Measurements from ENCODE around the gene MS4A4E. TPM values are rescaled to one million over a fixed set of nuclear protein-coding genes. Genes with fewer than 3 reads are reported as not detected.

Gene MS4A4E
- total and polyA plus RNA-seq, 2 donors: 0.24 to 1.9 TPM

GRCh38 chr11:60169264-60169915, 73.5 kb downstream of the MS4A4E start:
- Histone ChIP-seq H3K9me3 (ENCODE audit: control insufficient read depth in 2 of 2, insufficient read depth in 1 of 2, low read length in 1 of 2) (peaks cover 3 to 16% of the 10 kb centered on the region in 2 donors), H3K36me3 (ENCODE audit: control insufficient read depth in 2 of 2, insufficient read depth in 2 of 2, low read length in 1 of 2) (no peaks in the 10 kb centered on the region), H3K4me1 (ENCODE audit: control insufficient read depth in 2 of 2, insufficient read depth in 2 of 2, low read length in 2 of 2) (no peaks in the 10 kb centered on the region), H3K4me3 (ENCODE audit: low read length in 2 of 2) (no peak overlapping the region), H3K27me3 (ENCODE audit: control insufficient read depth in 2 of 2, insufficient read depth in 1 of 2, low read length in 1 of 2) (no peaks in the 10 kb centered on the region), H3K27ac (ENCODE audit: low read depth in 1 of 2, low read length in 1 of 2) (no peak overlapping the region)
- DNase-seq (ENCODE audit: low read depth in 6 of 9, low spot score in 9 of 9): peak in 6 of 9 donors; percentile 4 to 31 (median 10)
- WGBS: 93% methylated on average over 6 of the region's 6 CpGs

GRCh38 chr11:60168306-60168705, 74.6 kb downstream of the MS4A4E start:
- WGBS: 95% methylated on average over 6 of the region's 6 CpGs
- H3K4me3 ChIP-seq (ENCODE audit: low read length in 2 of 2): no peak overlapping the region
- peaks cover 3 to 16% of the 10 kb centered on the region in 2 donors for H3K9me3 ChIP-seq (ENCODE audit: control insufficient read depth in 2 of 2, insufficient read depth in 1 of 2, low read length in 1 of 2)
- no peaks in the 10 kb centered on the region for H3K36me3 ChIP-seq (ENCODE audit: control insufficient read depth in 2 of 2, insufficient read depth in 2 of 2, low read length in 1 of 2)
- no peak overlapping the region for H3K27ac ChIP-seq (ENCODE audit: low read depth in 1 of 2, low read length in 1 of 2)
- no peaks in the 10 kb centered on the region for H3K27me3 ChIP-seq (ENCODE audit: control insufficient read depth in 2 of 2, insufficient read depth in 1 of 2, low read length in 1 of 2)
- H3K4me1 ChIP-seq (ENCODE audit: control insufficient read depth in 2 of 2, insufficient read depth in 2 of 2, low read length in 2 of 2): no peaks in the 10 kb centered on the region
- no peak for DNase-seq (ENCODE audit: low read depth in 6 of 9, low spot score in 9 of 9)

- no peak overlapping the region for H3K4me3 ChIP-seq (ENCODE audit: low read length in 2 of 2)
- no peak for DNase-seq (ENCODE audit: low read depth in 6 of 9, low spot score in 9 of 9)
- no peaks in the 10 kb centered on the region for H3K4me1 ChIP-seq (ENCODE audit: control insufficient read depth in 2 of 2, insufficient read depth in 2 of 2, low read length in 2 of 2)
- no peak overlapping the region for H3K27ac ChIP-seq (ENCODE audit: low read depth in 1 of 2, low read length in 1 of 2)
- H3K9me3 ChIP-seq (ENCODE audit: control insufficient read depth in 2 of 2, insufficient read depth in 1 of 2, low read length in 1 of 2): peaks cover 3 to 16% of the 10 kb centered on the region in 2 donors
- no peaks in the 10 kb centered on the region for H3K36me3 ChIP-seq (ENCODE audit: control insufficient read depth in 2 of 2, insufficient read depth in 2 of 2, low read length in 1 of 2)
- no peaks in the 10 kb centered on the region for H3K27me3 ChIP-seq (ENCODE audit: control insufficient read depth in 2 of 2, insufficient read depth in 1 of 2, low read length in 1 of 2)
Measured at GRCh38 chr11:60165951-60166350, 77.0 kb downstream of the MS4A4E start.

- 89% methylated on average over 2 of the region's 2 CpGs for WGBS
- Histone ChIP-seq H3K27ac (ENCODE audit: low read depth in 1 of 2, low read length in 1 of 2) (no peak overlapping the region), H3K9me3 (ENCODE audit: control insufficient read depth in 2 of 2, insufficient read depth in 1 of 2, low read length in 1 of 2) (peaks cover 3 to 16% of the 10 kb centered on the region in 2 donors), H3K4me1 (ENCODE audit: control insufficient read depth in 2 of 2, insufficient read depth in 2 of 2, low read length in 2 of 2) (no peaks in the 10 kb centered on the region), H3K36me3 (ENCODE audit: control insufficient read depth in 2 of 2, insufficient read depth in 2 of 2, low read length in 1 of 2) (no peaks in the 10 kb centered on the region), H3K4me3 (ENCODE audit: low read length in 2 of 2) (no peak overlapping the region), H3K27me3 (ENCODE audit: control insufficient read depth in 2 of 2, insufficient read depth in 1 of 2, low read length in 1 of 2) (no peaks in the 10 kb centered on the region)
- no peak for DNase-seq (ENCODE audit: low read depth in 6 of 9, low spot score in 9 of 9)
Measured at GRCh38 chr11:60165538-60165937, 77.4 kb downstream of the MS4A4E start.

GRCh38 chr11:60164550-60165075, 78.3 kb downstream of the MS4A4E start:
- no peak for DNase-seq (ENCODE audit: low read depth in 6 of 9, low spot score in 9 of 9)
- Histone ChIP-seq H3K27me3 (ENCODE audit: control insufficient read depth in 2 of 2, insufficient read depth in 1 of 2, low read length in 1 of 2) (no peaks in the 10 kb centered on the region), H3K4me1 (ENCODE audit: control insufficient read depth in 2 of 2, insufficient read depth in 2 of 2, low read length in 2 of 2) (no peaks in the 10 kb centered on the region), H3K4me3 (ENCODE audit: low read length in 2 of 2) (no peak overlapping the region), H3K27ac (ENCODE audit: low read depth in 1 of 2, low read length in 1 of 2) (no peak overlapping the region), H3K9me3 (ENCODE audit: control insufficient read depth in 2 of 2, insufficient read depth in 1 of 2, low read length in 1 of 2) (peaks cover 3 to 16% of the 10 kb centered on the region in 2 donors), H3K36me3 (ENCODE audit: control insufficient read depth in 2 of 2, insufficient read depth in 2 of 2, low read length in 1 of 2) (no peaks in the 10 kb centered on the region)
- 86% methylated on average over 1 of the region's 1 CpG for WGBS

- Histone ChIP-seq H3K4me3 (ENCODE audit: low read length in 2 of 2) (no peak overlapping the region), H3K4me1 (ENCODE audit: control insufficient read depth in 2 of 2, insufficient read depth in 2 of 2, low read length in 2 of 2) (no peaks in the 10 kb centered on the region), H3K27me3 (ENCODE audit: control insufficient read depth in 2 of 2, insufficient read depth in 1 of 2, low read length in 1 of 2) (no peaks in the 10 kb centered on the region), H3K27ac (ENCODE audit: low read depth in 1 of 2, low read length in 1 of 2) (no peak overlapping the region), H3K9me3 (ENCODE audit: control insufficient read depth in 2 of 2, insufficient read depth in 1 of 2, low read length in 1 of 2) (no peaks in the 10 kb centered on the region), H3K36me3 (ENCODE audit: control insufficient read depth in 2 of 2, insufficient read depth in 2 of 2, low read length in 1 of 2) (no peaks in the 10 kb centered on the region)
- WGBS: 90% methylated on average over 4 of the region's 4 CpGs
- no peak for DNase-seq (ENCODE audit: low read depth in 6 of 9, low spot score in 9 of 9)
Measured at GRCh38 chr11:60161766-60162165, 81.2 kb downstream of the MS4A4E start.

GRCh38 chr11:60161107-60161506, 81.8 kb downstream of the MS4A4E start:
- Histone ChIP-seq H3K36me3 (ENCODE audit: control insufficient read depth in 2 of 2, insufficient read depth in 2 of 2, low read length in 1 of 2) (no peaks in the 10 kb centered on the region), H3K4me1 (ENCODE audit: control insufficient read depth in 2 of 2, insufficient read depth in 2 of 2, low read length in 2 of 2) (no peaks in the 10 kb centered on the region), H3K27me3 (ENCODE audit: control insufficient read depth in 2 of 2, insufficient read depth in 1 of 2, low read length in 1 of 2) (no peaks in the 10 kb centered on the region), H3K4me3 (ENCODE audit: low read length in 2 of 2) (no peak overlapping the region), H3K27ac (ENCODE audit: low read depth in 1 of 2, low read length in 1 of 2) (no peak overlapping the region), H3K9me3 (ENCODE audit: control insufficient read depth in 2 of 2, insufficient read depth in 1 of 2, low read length in 1 of 2) (no peaks in the 10 kb centered on the region)
- WGBS: 74% methylated on average over 2 of the region's 2 CpGs
- no peak for DNase-seq (ENCODE audit: low read depth in 6 of 9, low spot score in 9 of 9)

GRCh38 chr11:60159868-60160267, 83.1 kb downstream of the MS4A4E start:
- Histone ChIP-seq H3K4me3 (ENCODE audit: low read length in 2 of 2) (no peak overlapping the region), H3K9me3 (ENCODE audit: control insufficient read depth in 2 of 2, insufficient read depth in 1 of 2, low read length in 1 of 2) (no peaks in the 10 kb centered on the region), H3K36me3 (ENCODE audit: control insufficient read depth in 2 of 2, insufficient read depth in 2 of 2, low read length in 1 of 2) (no peaks in the 10 kb centered on the region), H3K27me3 (ENCODE audit: control insufficient read depth in 2 of 2, insufficient read depth in 1 of 2, low read length in 1 of 2) (no peaks in the 10 kb centered on the region), H3K27ac (ENCODE audit: low read depth in 1 of 2, low read length in 1 of 2) (no peak overlapping the region), H3K4me1 (ENCODE audit: control insufficient read depth in 2 of 2, insufficient read depth in 2 of 2, low read length in 2 of 2) (no peaks in the 10 kb centered on the region)
- WGBS: 80% methylated on average over 1 of the region's 1 CpG
- no peak for DNase-seq (ENCODE audit: low read depth in 6 of 9, low spot score in 9 of 9)

GRCh38 chr11:60159284-60159683, 83.7 kb downstream of the MS4A4E start:
- Histone ChIP-seq H3K36me3 (ENCODE audit: control insufficient read depth in 2 of 2, insufficient read depth in 2 of 2, low read length in 1 of 2) (no peaks in the 10 kb centered on the region), H3K27ac (ENCODE audit: low read depth in 1 of 2, low read length in 1 of 2) (no peak overlapping the region), H3K4me1 (ENCODE audit: control insufficient read depth in 2 of 2, insufficient read depth in 2 of 2, low read length in 2 of 2) (no peaks in the 10 kb centered on the region), H3K27me3 (ENCODE audit: control insufficient read depth in 2 of 2, insufficient read depth in 1 of 2, low read length in 1 of 2) (no peaks in the 10 kb centered on the region), H3K4me3 (ENCODE audit: low read length in 2 of 2) (no peak overlapping the region), H3K9me3 (ENCODE audit: control insufficient read depth in 2 of 2, insufficient read depth in 1 of 2, low read length in 1 of 2) (no peaks in the 10 kb centered on the region)
- no peak for DNase-seq (ENCODE audit: low read depth in 6 of 9, low spot score in 9 of 9)
- WGBS: 75% methylated on average over 2 of the region's 2 CpGs
